Panc1 (cell line): ENCODE data around the gene STARD4. TPM values are rescaled to one million over a fixed set of nuclear protein-coding genes. Genes with fewer than 3 reads are reported as not detected.

Experiments
- ATAC-seq: fragments of 200-7000 bp; cut with Tn5 transposase; 2 replicates; pipeline ENCODE4 v1.9.1; 2020; ENCODE audit warnings: mild to moderate bottlenecking, moderate library complexity
- BruUV-seq: library from RNA; stranded (reverse); fragments of 400-500 nt; replicated peaks from 2 replicates; lab custom pipeline; 2021; lab: Mats Ljungman, UMichigan
- CTCF ChIA-PET: fragments of 300-600 bp; sonication (Branson Sonifier 250); formaldehyde crosslinking; loops from one replicate; lab custom pipeline; 2022; ENCODE audit warnings: antibody characterized with exemption; lab: Charles Lee
- POLR2A ChIA-PET: fragments of 300-600 bp; sonication (Branson Sonifier 250); formaldehyde crosslinking; loops from one replicate; lab custom pipeline; 2022; ENCODE audit warnings: antibody characterized with exemption; lab: Charles Lee
- DNase-seq: peaks from one replicate; pipeline ENCODE4 v3.0.0-alpha.2; 2010; ENCODE audit warnings: low read depth, low spot score
- H3K27ac ChIP-seq: 2 replicates; pipeline ENCODE4 v1.5.1; 2011; ENCODE audit warnings: mild to moderate bottlenecking, low read length, inconsistent platforms
- H3K27me3 ChIP-seq: fragments of 200-500 bp; sonication (Bioruptor generic); 2 replicates; pipeline ENCODE4 v1.6.0; 2014; ENCODE audit warnings: low read length, inconsistent platforms; ENCODE audit not compliant: control insufficient read depth, insufficient read depth
- H3K36me3 ChIP-seq: fragments of 200-500 bp; sonication (Bioruptor generic); 2 replicates; pipeline ENCODE4 v1.5.1; 2014; ENCODE audit warnings: inconsistent platforms, mild to moderate bottlenecking, low read length, moderate library complexity; ENCODE audit not compliant: control insufficient read depth, insufficient read depth
- H3K4me1 ChIP-seq: 2 replicates; pipeline ENCODE4 v1.5.1; 2011; ENCODE audit warnings: inconsistent platforms, mild to moderate bottlenecking, low read length, moderate library complexity; ENCODE audit not compliant: control insufficient read depth, insufficient read depth
- H3K4me3 ChIP-seq, 2 experiments: 2 replicates each; pipeline ENCODE4 v1.5.1; 2011 to 2012; ENCODE audit warnings: low read depth in 2 of 2, low read length in 2 of 2, mild to moderate bottlenecking in 2 of 2, inconsistent platforms in 1 of 2, moderate library complexity in 1 of 2
- H3K9me3 ChIP-seq: fragments of 200-500 bp; sonication (Bioruptor generic); 2 replicates; pipeline ENCODE4 v1.5.1; 2014; ENCODE audit warnings: low read depth, mild to moderate bottlenecking, inconsistent platforms, low read length, moderate library complexity; ENCODE audit not compliant: control insufficient read depth, insufficient read depth
- CTCF ChIP-seq: fragments of 450-650 bp; IDR thresholded peaks from 2 replicates; pipeline ENCODE4 v1.5.1; 2017; ENCODE audit warnings: mild to moderate bottlenecking
- POLR2AphosphoS5 ChIP-seq: IDR thresholded peaks from 2 replicates; pipeline ENCODE4 v1.6.1; 2012; ENCODE audit warnings: mild to moderate bottlenecking, low read depth, low read length, moderate library complexity
- REST ChIP-seq, 2 experiments: IDR thresholded peaks; 2 replicates each; pipeline ENCODE4 v1.6.1; 2011 to 2012; ENCODE audit warnings: low read depth in 2 of 2, control low read depth in 1 of 2, low read length in 1 of 2, mild to moderate bottlenecking in 1 of 2, moderate library complexity in 1 of 2; ENCODE audit not compliant: insufficient read depth in 1 of 2
- SIN3A ChIP-seq: IDR thresholded peaks from 2 replicates; pipeline ENCODE4 v1.6.1; 2012; ENCODE audit warnings: low read depth, mild to moderate bottlenecking, low read length, moderate library complexity, borderline replicate concordance; ENCODE audit not compliant: insufficient read depth
- TCF7L2 ChIP-seq: IDR thresholded peaks from 2 replicates; pipeline ENCODE4 v1.6.1; 2011; ENCODE audit warnings: mild to moderate bottlenecking, low read depth, low read length, inconsistent platforms
- in situ Hi-C: cut with HindIII; loops from 2 replicates; pipeline ENCODE4 v1.10.0; 2016; ENCODE audit warnings: low sequenced_read_pairs, low pct_unique_long_range_greater_than_20kb
- intact Hi-C: fragments of 100-400 bp; cut with micrococcal nuclease; formaldehyde crosslinking; loops from one replicate; pipeline ENCODE4 v1.10.0; 2022; ENCODE audit not compliant: unreplicated experiment
- total RNA-seq: library from RNA; stranded (reverse); gene quantifications from one replicate; pipeline ENCODE4 v1.2.1, GENCODE V29; 2021; ENCODE audit not compliant: unreplicated experiment

STARD4 gene
- total RNA-seq, 1 experiment from 2014 or later = 26.0 TPM

GRCh38 chr5:111548348-111548950 is 36.1 kb upstream of the STARD4 start:
- Histone ChIP-seq H3K27ac (no peak overlapping the region), H3K36me3 (no peaks in the 10 kb centered on the region; the same call in 1 of the 2 replicates), H3K4me1 (no peaks in the 10 kb centered on the region), H3K9me3 (no peaks in the 10 kb centered on the region), H3K4me3 (no peak overlapping the region), H3K27me3 (no peaks in the 10 kb centered on the region)
- no TSS peak for BruUV-seq
- in situ Hi-C loops = no loop called here
- ATAC-seq (no peak), DNase-seq (no peak)
- ChIA-PET POLR2A (no interaction called here), CTCF (no interaction called here)
- TF ChIP-seq SIN3A = no peak
- TF ChIP-seq REST (IDR thresholded peaks at IDR 0.05; ENCODE audit: insufficient read depth in 1 of 2, low read depth in 2 of 2, low read length in 1 of 2) = no peak
- TF ChIP-seq CTCF = no peak
- no peak for TF ChIP-seq TCF7L2
- no peak for TF ChIP-seq POLR2AphosphoS5
- intact Hi-C loops = no loop called here

- in situ Hi-C loops = no loop called here
- Histone ChIP-seq H3K9me3 (no peaks in the 10 kb centered on the region), H3K4me3 (no peak overlapping the region), H3K36me3 (no peaks in the 10 kb centered on the region; the same call in 1 of the 2 replicates), H3K27ac (no peak overlapping the region), H3K4me1 (no peaks in the 10 kb centered on the region), H3K27me3 (no peaks in the 10 kb centered on the region)
- TF ChIP-seq TCF7L2 = no peak
- no peak for TF ChIP-seq REST (IDR thresholded peaks at IDR 0.05; ENCODE audit: insufficient read depth in 1 of 2, low read depth in 2 of 2, low read length in 1 of 2)
- no peak for TF ChIP-seq SIN3A
- no peak for TF ChIP-seq POLR2AphosphoS5
- no peak for TF ChIP-seq CTCF
- ChIA-PET POLR2A (no interaction called here), CTCF (no interaction called here)
- intact Hi-C loops = no loop called here
- ATAC-seq = no peak
- no peak for DNase-seq
- BruUV-seq = no TSS peak
Observed at GRCh38 chr5:111545031-111545430, 32.7 kb upstream of the STARD4 start.
